Non-pigmented ciliary epithelial cell (primary cell): ENCODE results near the gene LGR4.
"Not testable (repeated sequence)": the region's sequence is repeated elsewhere in the genome, so short reads cannot be mapped to it uniquely, and the experiment has no call there.

Source experiments
- DNase-seq: peaks from one replicate; pipeline ENCODE4 v3.0.0-alpha.2; 2010; ENCODE audit warnings: low read depth

The LGR4 gene

GRCh38 chr11:27459191-27459590, 13.4 kb downstream of the LGR4 start:
- DNase-seq, result no peak

- DNase-seq, result no peak
These were observed 14.4 kb downstream of the LGR4 start for GRCh38 chr11:27458182-27458581.

- no peak for DNase-seq
These were observed 15.7 kb downstream of the LGR4 start for GRCh38 chr11:27456795-27457329.

- DNase-seq, result no peak
These were observed 16.3 kb downstream of the LGR4 start for GRCh38 chr11:27456140-27456794.

GRCh38 chr11:27455667-27456066, 16.9 kb downstream of the LGR4 start:
- no peak for DNase-seq

GRCh38 chr11:27453701-27454100, 18.9 kb downstream of the LGR4 start:
- no peak for DNase-seq

GRCh38 chr11:27452147-27452546, 20.4 kb downstream of the LGR4 start:
- DNase-seq, result no peak

- no peak for DNase-seq
These were observed 21.2 kb downstream of the LGR4 start for GRCh38 chr11:27451244-27451965.

- not testable (repeated sequence) for DNase-seq
These were observed 24.4 kb downstream of the LGR4 start for GRCh38 chr11:27448184-27448540.

- no peak for DNase-seq
These were observed 25.1 kb downstream of the LGR4 start for GRCh38 chr11:27447288-27448183.

GRCh38 chr11:27445625-27446024, 27.0 kb downstream of the LGR4 start:
- DNase-seq, result no peak

- DNase-seq, result no peak
These were observed 27.8 kb downstream of the LGR4 start for GRCh38 chr11:27444801-27445215.

- no peak for DNase-seq
These were observed 28.7 kb downstream of the LGR4 start for GRCh38 chr11:27443746-27444507.

- no peak for DNase-seq
These were observed 29.4 kb downstream of the LGR4 start for GRCh38 chr11:27443227-27443626.

GRCh38 chr11:27440090-27440489, 32.5 kb downstream of the LGR4 start:
- no peak for DNase-seq

GRCh38 chr11:27438595-27438981, 34.0 kb downstream of the LGR4 start:
- no peak for DNase-seq

GRCh38 chr11:27437829-27438594, 34.6 kb downstream of the LGR4 start:
- DNase-seq, result no peak

- DNase-seq, result no peak
These were observed 35.7 kb downstream of the LGR4 start for GRCh38 chr11:27436916-27437315.

GRCh38 chr11:27433742-27434141, 38.8 kb downstream of the LGR4 start:
- DNase-seq, result no peak

GRCh38 chr11:27431808-27432207, 40.8 kb downstream of the LGR4 start:
- DNase-seq, result no peak

GRCh38 chr11:27429761-27430393, 42.7 kb downstream of the LGR4 start:
- DNase-seq, result no peak
